SH-SY5Y (cell line): ENCODE data around the gene PRPF38A.

Experiments used
- GATA2 ChIP-seq: IDR thresholded peaks from 2 replicates; pipeline ENCODE4 v1.6.1; 2011; ENCODE audit warnings: mild to moderate bottlenecking, low read depth, low read length
- GATA3 ChIP-seq: IDR thresholded peaks from 2 replicates; pipeline ENCODE4 v1.6.1; 2011; ENCODE audit warnings: low read depth, mild to moderate bottlenecking, low read length, moderate library complexity

DNA sequence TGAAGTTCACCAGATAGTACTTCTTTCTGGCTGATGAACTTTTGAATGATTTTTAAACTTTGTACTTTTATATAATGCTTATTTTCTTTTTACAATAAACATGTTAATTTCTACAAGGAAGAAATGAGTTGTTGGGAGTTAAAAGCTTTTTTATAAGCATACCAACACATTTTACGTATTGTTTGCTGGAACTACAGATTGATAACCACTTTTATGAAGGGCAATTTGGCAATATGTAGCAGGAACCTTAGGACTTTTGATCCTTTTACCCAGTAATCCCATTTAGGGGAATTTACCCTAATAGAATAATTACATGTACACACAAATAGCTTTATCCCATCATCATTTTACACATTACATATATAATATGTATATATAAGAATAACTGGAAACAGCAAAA lies 16.3 kb downstream of the PRPF38A start:
- TF ChIP-seq GATA2 (no peak), GATA3 (no peak)
